Tibial nerve (tissue), 4 donors: Measurements from ENCODE around the gene HEATR5B.

Source experiments
- EP300 ChIP-seq, 2 donors: sonication (generic); formaldehyde crosslinking; IDR thresholded peaks; one replicate each; pipeline ENCODE4 v1.6.1; 2017; ENCODE audit warnings: antibody characterized with exemption in 2 of 2, mild to moderate bottlenecking in 1 of 2
- TF ChIP-seq, protein P1 (sequence below), 5 experiments: fragments of 200-600 bp in 3 of 5; fragments of 450-650 bp in 2 of 5; sonication (generic) in 3 of 5; IDR thresholded peaks; one replicate each; pipeline ENCODE4 v1.5.1; 2016 to 2019; ENCODE audit warnings: antibody characterized with exemption in 5 of 5, mild to moderate bottlenecking in 3 of 5, moderate library complexity in 2 of 5

- TF ChIP-seq, protein P1, sequence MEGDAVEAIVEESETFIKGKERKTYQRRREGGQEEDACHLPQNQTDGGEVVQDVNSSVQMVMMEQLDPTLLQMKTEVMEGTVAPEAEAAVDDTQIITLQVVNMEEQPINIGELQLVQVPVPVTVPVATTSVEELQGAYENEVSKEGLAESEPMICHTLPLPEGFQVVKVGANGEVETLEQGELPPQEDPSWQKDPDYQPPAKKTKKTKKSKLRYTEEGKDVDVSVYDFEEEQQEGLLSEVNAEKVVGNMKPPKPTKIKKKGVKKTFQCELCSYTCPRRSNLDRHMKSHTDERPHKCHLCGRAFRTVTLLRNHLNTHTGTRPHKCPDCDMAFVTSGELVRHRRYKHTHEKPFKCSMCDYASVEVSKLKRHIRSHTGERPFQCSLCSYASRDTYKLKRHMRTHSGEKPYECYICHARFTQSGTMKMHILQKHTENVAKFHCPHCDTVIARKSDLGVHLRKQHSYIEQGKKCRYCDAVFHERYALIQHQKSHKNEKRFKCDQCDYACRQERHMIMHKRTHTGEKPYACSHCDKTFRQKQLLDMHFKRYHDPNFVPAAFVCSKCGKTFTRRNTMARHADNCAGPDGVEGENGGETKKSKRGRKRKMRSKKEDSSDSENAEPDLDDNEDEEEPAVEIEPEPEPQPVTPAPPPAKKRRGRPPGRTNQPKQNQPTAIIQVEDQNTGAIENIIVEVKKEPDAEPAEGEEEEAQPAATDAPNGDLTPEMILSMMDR (IDR thresholded peaks at IDR 0.05), result no peak
- TF ChIP-seq EP300 (IDR thresholded peaks at IDR 0.05), result no peak
Measured at GRCh38 chr2:37037771-37038170, 46.4 kb downstream of the HEATR5B start.
